GM20000 (cell line): ENCODE results near the gene CD63.

Experiments
- DNase-seq: peaks from one replicate; pipeline ENCODE4 v3.0.0; 2012; ENCODE audit warnings: low spot score
- CTCF ChIP-seq: IDR thresholded peaks from 2 replicates; pipeline ENCODE4 v1.5.1; 2012; ENCODE audit warnings: mild to moderate bottlenecking, control low read depth; ENCODE audit errors: extremely low read depth, missing control alignments

The CD63 gene

GRCh38 chr12:55724226-55724939 lies 4.4 kb downstream of the CD63 start:
- TF ChIP-seq CTCF, result peak; percentile 75
- no peak for DNase-seq

- no peak for TF ChIP-seq CTCF
Measured at GRCh38 chr12:55723516-55724225, 5.1 kb downstream of the CD63 start.

GRCh38 chr12:55722948-55723347 lies 5.9 kb downstream of the CD63 start:
- no peak for TF ChIP-seq CTCF
- no peak for DNase-seq

More at GRCh38 chr12:55723516-55724225, 5.1 kb downstream of the CD63 start:
- no peak for DNase-seq

- TF ChIP-seq CTCF, result no peak
- no peak for DNase-seq
Measured at GRCh38 chr12:55721601-55722213, 7.1 kb downstream of the CD63 start.

- DNase-seq, result no peak
- TF ChIP-seq CTCF, result peak; percentile 7
Measured at GRCh38 chr12:55720894-55721444, 7.8 kb downstream of the CD63 start.

GRCh38 chr12:55720071-55720564 lies 8.7 kb downstream of the CD63 start, which contains the start of gene RDH5:
RDH5 (plus strand) TSS chr12:55720393; CDS start chr12:55721185, 792 bp downstream.
- no peak for DNase-seq
- no peak for TF ChIP-seq CTCF
